Prostate gland (tissue), 2 donors: ENCODE results near the gene CRB2. TPM values are rescaled to one million over a fixed set of nuclear protein-coding genes. Genes with fewer than 3 reads are reported as not detected.

Source experiments
- DNase-seq: peaks from one replicate; pipeline ENCODE4 v3.0.0-alpha.2; 2019; ENCODE audit warnings: low spot score
- H3K27ac ChIP-seq, 2 donors: fragments of 200-600 bp; sonication (generic); 2 replicates each; pipeline ENCODE4 v1.5.1; 2017 to 2019
- H3K27me3 ChIP-seq: fragments of 200-600 bp; sonication (generic); replicated peaks from 2 replicates; pipeline ENCODE4 v1.5.1; 2019; ENCODE audit not compliant: insufficient read depth
- H3K36me3 ChIP-seq, 2 donors: fragments of 200-600 bp; sonication (generic); 1 replicate in 1 of 2; 2 replicates in 1 of 2; pipeline versions ENCODE4 v1.5.1 to v1.8.1; 2017 to 2019
- H3K4me1 ChIP-seq: fragments of 200-600 bp; sonication (generic); replicated peaks from 2 replicates; pipeline ENCODE4 v1.5.1; 2019
- H3K4me3 ChIP-seq, 2 donors: fragments of 200-600 bp; sonication (generic); 2 replicates each; pipeline ENCODE4 v1.5.1; 2017 to 2019
- H3K9me3 ChIP-seq: fragments of 200-600 bp; sonication (generic); 2 replicates; pipeline ENCODE4 v1.5.1; 2017
- POLR2A ChIP-seq: fragments of 450-650 bp; IDR thresholded peaks from one replicate; pipeline ENCODE4 v1.6.1; 2016; ENCODE audit warnings: antibody characterized with exemption, mild to moderate bottlenecking
- POLR2AphosphoS5 ChIP-seq: sonication (generic); formaldehyde crosslinking; IDR thresholded peaks from one replicate; pipeline ENCODE4 v1.6.1; 2017; ENCODE audit warnings: antibody characterized with exemption
- WGBS: methylation state at CpG from one replicate; pipeline ENCODE4 v1.1.5; 2018; 5-methylcytosine and 5-hydroxymethylcytosine counted together
- intact Hi-C: fragments of 100-400 bp; cut with DNase I; formaldehyde crosslinking; loops from one replicate; pipeline ENCODE4 v1.14.2; 2022
- total RNA-seq, 2 donors: library from RNA; depleted of rRNA; stranded (reverse); fragments of >200 nt; gene quantifications; one replicate each; pipeline ENCODE4 v1.1.0, GENCODE V29; 2016
- TF ChIP-seq, protein P1 (sequence below), 4 experiments: fragments of 200-600 bp in 2 of 4; fragments of 450-650 bp in 2 of 4; sonication (generic) in 2 of 4; IDR thresholded peaks; 1 replicate in 3 of 4; 2 replicates in 1 of 4; pipeline ENCODE4 v1.5.1; 2016 to 2019; ENCODE audit warnings: antibody characterized with exemption in 4 of 4, mild to moderate bottlenecking in 2 of 4, moderate library complexity in 2 of 4

The CRB2 gene
- total RNA-seq, 2 donors from 2014 or later, result 1.7 TPM; not detected in 1

DNA sequence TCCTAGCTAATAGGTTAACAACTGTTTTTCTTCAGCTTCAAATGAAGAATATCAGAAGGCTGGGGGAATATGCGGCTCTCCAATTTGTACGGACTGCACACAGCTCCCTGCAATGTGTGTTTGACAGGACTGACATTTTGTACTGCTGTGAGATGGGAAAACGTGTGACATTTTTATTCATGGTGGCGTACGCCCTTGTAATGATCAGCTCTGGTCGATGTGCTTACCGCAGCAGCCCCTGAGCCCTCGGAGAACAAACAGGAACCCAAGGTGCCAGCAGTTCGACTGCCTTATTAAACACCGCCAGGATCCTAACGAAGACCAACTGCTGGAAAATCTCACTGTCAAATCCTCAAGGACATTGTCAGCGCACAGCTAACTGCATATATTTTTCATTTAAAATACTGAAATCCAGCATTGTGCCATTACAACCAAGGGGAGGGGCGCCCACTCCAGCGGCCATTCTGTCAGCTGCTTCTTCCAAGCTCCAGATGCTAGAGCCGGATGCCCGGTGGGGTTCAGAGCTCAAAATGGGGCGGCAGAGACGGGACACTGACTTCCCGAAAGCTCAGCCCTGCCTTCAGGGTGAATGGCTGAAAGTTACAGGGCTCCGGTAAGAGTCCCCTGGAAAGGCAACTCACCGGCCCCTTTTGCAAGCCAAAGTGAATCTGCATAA lies 66.8 kb downstream of the CRB2 start:
- H3K4me3 ChIP-seq, result no peak overlapping the region
- no peaks in the 10 kb centered on the region for H3K9me3 ChIP-seq
- no peak overlapping the region for H3K27ac ChIP-seq
- TF ChIP-seq POLR2A, result no peak
- TF ChIP-seq, protein P1, sequence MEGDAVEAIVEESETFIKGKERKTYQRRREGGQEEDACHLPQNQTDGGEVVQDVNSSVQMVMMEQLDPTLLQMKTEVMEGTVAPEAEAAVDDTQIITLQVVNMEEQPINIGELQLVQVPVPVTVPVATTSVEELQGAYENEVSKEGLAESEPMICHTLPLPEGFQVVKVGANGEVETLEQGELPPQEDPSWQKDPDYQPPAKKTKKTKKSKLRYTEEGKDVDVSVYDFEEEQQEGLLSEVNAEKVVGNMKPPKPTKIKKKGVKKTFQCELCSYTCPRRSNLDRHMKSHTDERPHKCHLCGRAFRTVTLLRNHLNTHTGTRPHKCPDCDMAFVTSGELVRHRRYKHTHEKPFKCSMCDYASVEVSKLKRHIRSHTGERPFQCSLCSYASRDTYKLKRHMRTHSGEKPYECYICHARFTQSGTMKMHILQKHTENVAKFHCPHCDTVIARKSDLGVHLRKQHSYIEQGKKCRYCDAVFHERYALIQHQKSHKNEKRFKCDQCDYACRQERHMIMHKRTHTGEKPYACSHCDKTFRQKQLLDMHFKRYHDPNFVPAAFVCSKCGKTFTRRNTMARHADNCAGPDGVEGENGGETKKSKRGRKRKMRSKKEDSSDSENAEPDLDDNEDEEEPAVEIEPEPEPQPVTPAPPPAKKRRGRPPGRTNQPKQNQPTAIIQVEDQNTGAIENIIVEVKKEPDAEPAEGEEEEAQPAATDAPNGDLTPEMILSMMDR (IDR thresholded peaks at IDR 0.05), result no peak
- no peak for TF ChIP-seq POLR2AphosphoS5
- intact Hi-C loops, result no loop called here
- H3K4me1 ChIP-seq, result no peaks in the 10 kb centered on the region
- no peak for DNase-seq
- H3K27me3 ChIP-seq, result no peaks in the 10 kb centered on the region
- 79% methylated on average over 21 of the region's 21 CpGs for WGBS
- no peaks in the 10 kb centered on the region for H3K36me3 ChIP-seq

DNA sequence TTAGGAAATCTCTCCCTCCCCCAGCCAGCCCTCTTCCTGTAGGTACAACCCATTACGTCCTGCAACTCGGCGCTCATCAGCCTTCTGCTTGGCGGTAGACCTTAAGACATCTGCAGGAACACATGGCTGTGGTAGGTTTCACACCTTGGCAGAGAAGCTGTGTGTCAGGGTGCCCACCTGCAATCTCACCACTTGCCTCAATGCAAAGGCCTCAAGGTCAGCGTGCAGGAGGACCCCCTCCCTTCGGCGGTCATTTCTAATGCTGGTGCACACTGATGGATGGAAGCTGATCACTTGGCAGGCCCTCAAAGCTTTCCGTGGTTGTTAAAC lies 67.3 kb downstream of the CRB2 start:
- TF ChIP-seq, protein P1 (IDR thresholded peaks at IDR 0.05), result no peak
- no peak for TF ChIP-seq POLR2A
- no peak for TF ChIP-seq POLR2AphosphoS5
- no peak overlapping the region for H3K27ac ChIP-seq
- WGBS, result 92% methylated on average over 8 of the region's 8 CpGs
- H3K9me3 ChIP-seq, result no peaks in the 10 kb centered on the region
- H3K4me3 ChIP-seq, result no peak overlapping the region
- no peak for DNase-seq
- H3K27me3 ChIP-seq, result no peaks in the 10 kb centered on the region
- H3K36me3 ChIP-seq, result no peaks in the 10 kb centered on the region
- intact Hi-C loops, result no loop called here
- H3K4me1 ChIP-seq, result no peaks in the 10 kb centered on the region

DNA sequence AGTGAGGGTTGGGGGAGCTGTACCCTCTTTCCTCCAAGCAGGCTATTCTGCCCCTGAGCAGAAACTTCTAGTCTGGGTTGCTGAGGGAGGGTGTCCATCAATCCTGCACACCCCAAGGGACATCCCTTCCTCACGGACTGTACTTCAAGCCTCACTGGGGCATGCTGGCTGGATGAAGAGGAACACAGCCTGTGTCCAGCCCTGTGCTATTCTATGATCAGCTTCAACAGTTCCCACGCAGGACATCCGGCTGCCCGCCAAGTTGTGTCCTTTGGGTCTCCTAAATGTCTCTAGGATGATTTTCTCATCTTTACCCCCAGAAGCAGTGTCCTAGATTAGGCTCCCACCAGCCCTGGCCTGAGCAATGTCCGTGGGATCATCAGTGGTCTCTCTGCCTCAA lies 68.1 kb downstream of the CRB2 start:
- no peaks in the 10 kb centered on the region for H3K36me3 ChIP-seq
- no peak overlapping the region for H3K27ac ChIP-seq
- TF ChIP-seq, protein P1 (IDR thresholded peaks at IDR 0.05), result no peak
- TF ChIP-seq POLR2A (no peak), POLR2AphosphoS5 (no peak)
- no peaks in the 10 kb centered on the region for H3K4me1 ChIP-seq
- H3K4me3 ChIP-seq, result no peak overlapping the region
- WGBS, result 92% methylated on average over 5 of the region's 5 CpGs
- no peaks in the 10 kb centered on the region for H3K9me3 ChIP-seq
- no peak for DNase-seq
- H3K27me3 ChIP-seq, result no peaks in the 10 kb centered on the region
- intact Hi-C loops, result no loop called here

DNA sequence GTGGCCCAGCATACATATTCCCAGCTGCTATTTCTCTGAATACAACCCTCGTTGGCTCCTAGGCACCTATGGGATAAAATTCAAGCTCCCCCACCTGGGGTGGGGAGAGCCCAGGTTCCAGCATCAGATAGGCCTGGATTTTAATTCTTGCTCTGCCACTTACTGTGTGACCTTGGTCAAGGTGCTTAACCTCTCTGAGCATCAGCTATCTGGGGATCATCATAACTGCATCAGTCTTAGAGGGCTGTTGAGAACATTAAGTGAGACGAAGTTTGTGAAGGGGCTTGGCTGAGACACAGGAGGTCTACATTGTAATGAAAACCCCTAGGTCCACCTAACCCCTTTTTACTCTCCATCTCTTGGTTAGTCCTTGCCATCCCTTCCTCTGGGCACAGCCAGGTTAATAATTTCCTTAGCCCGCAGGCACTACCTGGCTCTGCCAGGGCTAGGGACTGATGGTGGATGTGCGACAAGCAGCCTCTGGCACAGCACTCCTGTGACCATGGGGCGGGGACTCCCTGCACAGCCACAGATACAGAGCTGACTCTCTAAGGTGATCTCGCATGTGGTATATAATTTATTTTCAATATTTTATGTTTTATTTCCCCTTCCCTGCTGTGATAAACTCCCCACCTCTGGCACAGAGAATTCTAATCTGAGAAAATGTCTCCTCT lies 68.7 kb downstream of the CRB2 start:
- Histone ChIP-seq H3K27ac (no peak overlapping the region), H3K9me3 (no peaks in the 10 kb centered on the region), H3K36me3 (no peaks in the 10 kb centered on the region), H3K27me3 (no peaks in the 10 kb centered on the region), H3K4me1 (no peaks in the 10 kb centered on the region), H3K4me3 (no peak overlapping the region)
- intact Hi-C loops, result no loop called here
- DNase-seq, result no peak
- WGBS, result 92% methylated on average over 6 of the region's 6 CpGs
- no peak for TF ChIP-seq POLR2A
- TF ChIP-seq, protein P1 (IDR thresholded peaks at IDR 0.05), result no peak
- TF ChIP-seq POLR2AphosphoS5, result no peak
